Nephron progenitor cell (in vitro differentiated cells): ENCODE data around the gene CARMIL3.

Experiments used
- DNase-seq: peaks from one replicate; pipeline ENCODE4 v3.0.0; 2021
- H3K27ac Mint-ChIP-seq: 2 replicates; pipeline ENCODE4 v1.8.0; 2021; ENCODE audit warnings: mild to moderate bottlenecking, moderate library complexity, mixed read lengths
- H3K27me3 Mint-ChIP-seq: 2 replicates; pipeline ENCODE4 v1.8.0; 2021; ENCODE audit warnings: mild to moderate bottlenecking, low read depth, mixed read lengths; ENCODE audit not compliant: poor library complexity
- H3K36me3 Mint-ChIP-seq: 2 replicates; pipeline ENCODE4 v1.8.0; 2021; ENCODE audit warnings: low read depth, mixed read lengths
- H3K4me1 Mint-ChIP-seq: 2 replicates; pipeline ENCODE4 v1.8.0; 2021; ENCODE audit warnings: mixed read lengths
- H3K4me3 Mint-ChIP-seq: 2 replicates; pipeline ENCODE4 v1.8.0; 2021; ENCODE audit warnings: mild to moderate bottlenecking, moderate library complexity, mixed read lengths
- H3K9me3 Mint-ChIP-seq: 2 replicates; pipeline ENCODE4 v1.8.0; 2021; ENCODE audit warnings: mild to moderate bottlenecking, moderate library complexity, mixed read lengths
- TF ChIP-seq, protein P1 (sequence below): fragments of 200-600 bp; sonication (generic); IDR thresholded peaks from 2 replicates; pipeline ENCODE4 v1.5.0; 2021; ENCODE audit warnings: antibody characterized with exemption

The CARMIL3 gene

GRCh38 chr14:24093901-24094840 is 42.4 kb downstream of the CARMIL3 start, which contains the start of gene PCK2:
Gene PCK2 (plus strand): TSS chr14:24094311. CDS start chr14:24094406, 95 bp downstream.
- H3K4me1 Mint-ChIP-seq = peaks cover 43% of the 10 kb centered on the region
- H3K9me3 Mint-ChIP-seq = no peaks in the 10 kb centered on the region
- peak within 1 kb of the TSS; percentile 96 for H3K4me3 Mint-ChIP-seq
- TF ChIP-seq, protein P1, sequence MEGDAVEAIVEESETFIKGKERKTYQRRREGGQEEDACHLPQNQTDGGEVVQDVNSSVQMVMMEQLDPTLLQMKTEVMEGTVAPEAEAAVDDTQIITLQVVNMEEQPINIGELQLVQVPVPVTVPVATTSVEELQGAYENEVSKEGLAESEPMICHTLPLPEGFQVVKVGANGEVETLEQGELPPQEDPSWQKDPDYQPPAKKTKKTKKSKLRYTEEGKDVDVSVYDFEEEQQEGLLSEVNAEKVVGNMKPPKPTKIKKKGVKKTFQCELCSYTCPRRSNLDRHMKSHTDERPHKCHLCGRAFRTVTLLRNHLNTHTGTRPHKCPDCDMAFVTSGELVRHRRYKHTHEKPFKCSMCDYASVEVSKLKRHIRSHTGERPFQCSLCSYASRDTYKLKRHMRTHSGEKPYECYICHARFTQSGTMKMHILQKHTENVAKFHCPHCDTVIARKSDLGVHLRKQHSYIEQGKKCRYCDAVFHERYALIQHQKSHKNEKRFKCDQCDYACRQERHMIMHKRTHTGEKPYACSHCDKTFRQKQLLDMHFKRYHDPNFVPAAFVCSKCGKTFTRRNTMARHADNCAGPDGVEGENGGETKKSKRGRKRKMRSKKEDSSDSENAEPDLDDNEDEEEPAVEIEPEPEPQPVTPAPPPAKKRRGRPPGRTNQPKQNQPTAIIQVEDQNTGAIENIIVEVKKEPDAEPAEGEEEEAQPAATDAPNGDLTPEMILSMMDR = no peak
- peak; percentile 85 for DNase-seq
- peak within 1 kb of the TSS; percentile 99 for H3K27ac Mint-ChIP-seq
- H3K36me3 Mint-ChIP-seq = no peaks in the 10 kb centered on the region
- H3K27me3 Mint-ChIP-seq = peaks cover 12% of the 10 kb centered on the region

GRCh38 chr14:24094841-24095270 is 43.0 kb downstream of the CARMIL3 start:
- Mint-ChIP-seq H3K4me3 (peak overlapping the region; percentile 96), H3K9me3 (no peaks in the 10 kb centered on the region), H3K27me3 (peaks cover 12% of the 10 kb centered on the region), H3K36me3 (no peaks in the 10 kb centered on the region), H3K4me1 (peaks cover 39% of the 10 kb centered on the region), H3K27ac (peak overlapping the region; percentile 99)
- TF ChIP-seq, protein P1 = no peak
- DNase-seq = peak; percentile 36

- Mint-ChIP-seq H3K36me3 (no peaks in the 10 kb centered on the region), H3K27ac (peak overlapping the region; percentile 99), H3K4me1 (peaks cover 36% of the 10 kb centered on the region), H3K4me3 (peak overlapping the region; percentile 96), H3K9me3 (no peaks in the 10 kb centered on the region), H3K27me3 (peaks cover 12% of the 10 kb centered on the region)
- TF ChIP-seq, protein P1 = no peak
- peak; percentile 59 for DNase-seq
Measured at GRCh38 chr14:24095271-24096068, 43.7 kb downstream of the CARMIL3 start.

DNA sequence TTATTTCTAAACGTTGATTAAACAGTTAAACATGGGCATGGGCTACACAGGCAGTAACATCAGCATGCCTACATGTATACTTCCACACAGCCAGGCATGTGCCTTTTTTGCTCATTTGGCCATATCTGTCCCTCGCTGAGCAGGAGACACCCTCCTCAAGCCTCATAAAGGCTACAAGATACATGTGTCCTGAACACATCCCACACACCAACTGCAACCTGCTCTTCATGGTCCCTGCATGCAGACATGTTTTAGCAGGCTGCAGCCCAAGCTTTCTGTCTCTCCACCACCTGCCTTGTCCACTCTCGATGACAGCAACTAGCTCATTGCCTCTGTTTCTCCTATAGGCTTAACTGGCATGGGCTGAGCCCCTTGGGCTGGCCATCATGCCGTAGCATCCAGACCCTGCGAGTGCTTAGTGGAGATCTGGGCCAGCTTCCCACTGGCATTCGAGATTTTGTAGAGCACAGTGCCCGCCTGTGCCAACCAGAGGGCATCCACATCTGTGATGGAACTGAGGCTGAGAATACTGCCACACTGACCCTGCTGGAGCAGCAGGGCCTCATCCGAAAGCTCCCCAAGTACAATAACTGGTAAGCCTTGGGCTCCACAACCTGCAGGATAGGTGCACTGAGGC is 44.9 kb downstream of the CARMIL3 start:
- H3K9me3 Mint-ChIP-seq = no peaks in the 10 kb centered on the region
- H3K36me3 Mint-ChIP-seq = no peaks in the 10 kb centered on the region
- H3K27me3 Mint-ChIP-seq = peaks cover 8% of the 10 kb centered on the region
- H3K4me1 Mint-ChIP-seq = peaks cover 32% of the 10 kb centered on the region
- TF ChIP-seq, protein P1 = no peak
- DNase-seq = no peak
- H3K4me3 Mint-ChIP-seq = peak overlapping the region; percentile 32
- peak overlapping the region; percentile 29 for H3K27ac Mint-ChIP-seq

DNA sequence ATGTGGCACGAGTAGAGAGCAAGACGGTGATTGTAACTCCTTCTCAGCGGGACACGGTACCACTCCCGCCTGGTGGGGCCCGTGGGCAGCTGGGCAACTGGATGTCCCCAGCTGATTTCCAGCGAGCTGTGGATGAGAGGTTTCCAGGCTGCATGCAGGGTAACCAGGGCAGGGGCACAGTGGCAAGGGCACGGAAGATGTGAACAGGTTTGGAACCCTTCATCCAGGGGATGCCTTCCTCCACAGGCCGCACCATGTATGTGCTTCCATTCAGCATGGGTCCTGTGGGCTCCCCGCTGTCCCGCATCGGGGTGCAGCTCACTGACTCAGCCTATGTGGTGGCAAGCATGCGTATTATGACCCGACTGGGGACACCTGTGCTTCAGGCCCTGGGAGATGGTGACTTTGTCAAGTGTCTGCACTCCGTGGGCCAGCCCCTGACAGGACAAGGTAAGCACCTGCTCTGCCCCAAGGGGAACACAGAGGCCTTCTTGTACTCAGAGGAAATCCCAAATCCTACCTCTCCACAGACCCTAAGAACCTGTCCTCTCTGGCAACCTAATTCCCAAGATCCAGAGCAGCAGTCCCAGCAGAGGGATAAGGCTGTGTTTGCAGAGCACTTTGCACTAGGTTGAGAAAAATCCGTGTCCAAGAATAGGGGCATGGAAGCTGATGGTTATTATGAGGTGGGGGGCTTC is 46.6 kb downstream of the CARMIL3 start:
- H3K4me3 Mint-ChIP-seq = no peak overlapping the region
- TF ChIP-seq, protein P1 = no peak
- peaks cover 26% of the 10 kb centered on the region for H3K4me1 Mint-ChIP-seq
- no peaks in the 10 kb centered on the region for H3K9me3 Mint-ChIP-seq
- DNase-seq = no peak
- H3K27ac Mint-ChIP-seq = no peak overlapping the region
- H3K27me3 Mint-ChIP-seq = peaks cover 8% of the 10 kb centered on the region
- H3K36me3 Mint-ChIP-seq = peaks cover 12% of the 10 kb centered on the region
